COR-L47 (cell line): Measurements from ENCODE around the gene MAGEE2.
"Not testable (repeated sequence)": the region's sequence is repeated elsewhere in the genome, so short reads cannot be mapped to it uniquely, and the experiment has no call there.

ENCODE experiments used
- DNase-seq: peaks from one replicate; lab custom pipeline; 2025; lab: John Stamatoyannopoulos, UW

Gene MAGEE2

GRCh38 chrX:75784680-75785491 is at the start of gene MAGEE2:
MAGEE2 (minus strand) TSS chrX:75785254; CDS start chrX:75785051, 203 bp downstream.
- DNase-seq = no peak

GRCh38 chrX:75786290-75786689 is 1.2 kb upstream of the MAGEE2 start:
- no peak for DNase-seq

GRCh38 chrX:75781611-75782010 is 3.4 kb downstream of the MAGEE2 start:
- DNase-seq = no peak

- DNase-seq = not testable (repeated sequence)
Observed at GRCh38 chrX:75768063-75768462, 17.0 kb downstream of the MAGEE2 start.

- DNase-seq = no peak
Observed at GRCh38 chrX:75748431-75748830, 36.6 kb downstream of the MAGEE2 start.

GRCh38 chrX:75746891-75747639 is 38.0 kb downstream of the MAGEE2 start:
- no peak for DNase-seq
